HCT116 (cell line): ENCODE measurements around the gene TMEM209. TPM values are rescaled to one million over a fixed set of nuclear protein-coding genes. Genes with fewer than 3 reads are reported as not detected.

Experiments used
- ATAC-seq: fragments of 200-7000 bp; cut with Tn5 transposase; 2 replicates; pipeline ENCODE4 v1.9.1; 2020; ENCODE audit warnings: mild to moderate bottlenecking, moderate library complexity
- BruUV-seq: library from RNA; stranded (reverse); fragments of 400-500 nt; replicated peaks from 2 replicates; lab custom pipeline; 2021; lab: Mats Ljungman, UMichigan
- CTCF ChIA-PET: fragments of 300-600 bp; sonication (Branson Sonifier 250); formaldehyde crosslinking; loops from one replicate; lab custom pipeline; 2021; ENCODE audit warnings: antibody characterized with exemption; lab: Charles Lee
- POLR2A ChIA-PET: fragments of 300-600, 350-600 bp; sonication (Branson Sonifier 250); formaldehyde crosslinking; loops from one replicate; lab custom pipeline; 2021; ENCODE audit warnings: antibody characterized with exemption; lab: Charles Lee
- RAD21 ChIA-PET, 2 experiments: fragments of 300-600 bp; sonication (Branson Sonifier 250); formaldehyde crosslinking; loops; one replicate each; lab custom pipeline; 2023; ENCODE audit warnings: low total read pairs in 2 of 2; ENCODE audit not compliant: uncharacterized antibody in 2 of 2, unreplicated experiment in 2 of 2, low non-redundant PET in 1 of 2; lab: Charles Lee
- DNase-seq: peaks from one replicate; pipeline ENCODE4 v3.0.0-alpha.2; 2010; ENCODE audit warnings: low read depth, low spot score
- H2AFZ ChIP-seq: fragments of 200-600 bp; shearing (Covaris generic), sonication (generic); 2 replicates; pipeline ENCODE4 v1.6.1; 2017; ENCODE audit warnings: low read depth, mixed run types, mixed read lengths, antibody characterized with exemption, low read length; ENCODE audit not compliant: poor library complexity, severe bottlenecking
- H3K27ac ChIP-seq: 2 replicates; pipeline ENCODE4 v1.5.1; 2012; ENCODE audit warnings: low read depth, low read length
- H3K27me3 ChIP-seq: fragments of 200-600 bp; sonication (generic); 2 replicates; pipeline ENCODE4 v1.6.1; 2016; ENCODE audit warnings: mixed run types, low read length, mixed read lengths; ENCODE audit not compliant: insufficient read depth
- H3K36me3 ChIP-seq, 2 experiments: fragments of 200-500 bp in 1 of 2; fragments of 200-600 bp in 1 of 2; sonication (Bioruptor generic) in 1 of 2; sonication (generic) in 1 of 2; 2 replicates each; pipeline versions ENCODE4 v1.5.1 to v1.6.1; 2014 to 2016; ENCODE audit warnings: low read length in 2 of 2, inconsistent platforms in 1 of 2, mixed read lengths in 1 of 2, mixed run types in 1 of 2; ENCODE audit not compliant: insufficient read depth in 2 of 2, control insufficient read depth in 1 of 2
- H3K4me1 ChIP-seq, 2 experiments: fragments of 200-600 bp in 1 of 2; sonication (generic) in 1 of 2; 2 replicates each; pipeline versions ENCODE4 v1.5.1 to v1.6.1; 2012 to 2017; ENCODE audit warnings: low read length in 2 of 2, inconsistent platforms in 1 of 2, mild to moderate bottlenecking in 1 of 2, mixed read lengths in 1 of 2, mixed run types in 1 of 2, moderate library complexity in 1 of 2; ENCODE audit not compliant: insufficient read depth in 2 of 2, control insufficient read depth in 1 of 2
- H3K4me2 ChIP-seq: fragments of 200-600 bp; sonication (generic); 2 replicates; pipeline ENCODE4 v1.6.1; 2017; ENCODE audit warnings: mixed run types, low read length, mixed read lengths
- H3K4me3 ChIP-seq, 2 experiments: fragments of 200-600 bp in 1 of 2; sonication (generic) in 1 of 2; replicated peaks in 1 of 2; 2 replicates each; pipeline ENCODE4 v1.5.1; 2011 to 2016; ENCODE audit warnings: low read length in 2 of 2, control low read depth in 1 of 2, low read depth in 1 of 2, mild to moderate bottlenecking in 1 of 2, mixed read lengths in 1 of 2, mixed run types in 1 of 2
- H3K79me2 ChIP-seq: fragments of 200-600 bp; sonication (generic); 2 replicates; pipeline ENCODE4 v1.6.1; 2017; ENCODE audit warnings: mild to moderate bottlenecking, mixed run types, low read length, moderate library complexity, mixed read lengths; ENCODE audit not compliant: insufficient read depth
- H3K9ac ChIP-seq: fragments of 200-600 bp; sonication (generic); 2 replicates; pipeline ENCODE4 v1.6.1; 2016; ENCODE audit warnings: low read length, mixed read lengths
- H3K9me2 ChIP-seq: fragments of 200-600 bp; sonication (generic), shearing (Covaris generic); 2 replicates; pipeline ENCODE4 v1.6.1; 2017; ENCODE audit warnings: mixed run types, mild to moderate bottlenecking, moderate library complexity; ENCODE audit not compliant: insufficient read depth
- H3K9me3 ChIP-seq, 2 experiments: fragments of 200-500 bp in 1 of 2; fragments of 200-600 bp in 1 of 2; sonication (Bioruptor generic) in 1 of 2; sonication (generic) in 1 of 2; 2 replicates each; pipeline ENCODE4 v1.6.1; 2014 to 2017; ENCODE audit warnings: low read length in 2 of 2, mixed read lengths in 2 of 2, inconsistent platforms in 1 of 2, low read depth in 1 of 2, mild to moderate bottlenecking in 1 of 2, mixed run types in 1 of 2, moderate library complexity in 1 of 2; ENCODE audit not compliant: control insufficient read depth in 1 of 2, insufficient read depth in 1 of 2
- H4K20me1 ChIP-seq: fragments of 200-600 bp; sonication (generic), shearing (Covaris generic); 2 replicates; pipeline ENCODE4 v1.6.1; 2017; ENCODE audit warnings: mixed run types, mild to moderate bottlenecking, moderate library complexity; ENCODE audit not compliant: insufficient read depth
- CBX3 ChIP-seq: IDR thresholded peaks from 2 replicates; pipeline ENCODE4 v1.6.1; 2012; ENCODE audit warnings: low read depth
- EGR1 ChIP-seq: IDR thresholded peaks from 2 replicates; pipeline ENCODE4 v1.6.1; 2012; ENCODE audit warnings: low read depth
- EZH2 ChIP-seq: fragments of 200-600 bp; sonication (generic); IDR thresholded peaks from 2 replicates; pipeline ENCODE4 v1.6.1; 2017; ENCODE audit warnings: antibody characterized with exemption, mixed run types
- EZH2phosphoT487 ChIP-seq: fragments of 200-600 bp; IDR thresholded peaks from 2 replicates; pipeline ENCODE4 v1.6.1; 2018; ENCODE audit warnings: antibody characterized with exemption, borderline replicate concordance
- JUND ChIP-seq: IDR thresholded peaks from 2 replicates; pipeline ENCODE4 v1.6.1; 2012
- POLR2A ChIP-seq: IDR thresholded peaks from 2 replicates; pipeline ENCODE4 v1.7.0; 2011; ENCODE audit warnings: borderline replicate concordance; ENCODE audit not compliant: insufficient read depth, insufficient read length; ENCODE audit errors: extremely low read depth
- RAD21 ChIP-seq: IDR thresholded peaks from 2 replicates; pipeline ENCODE4 v1.6.1; 2012; ENCODE audit warnings: low read depth, mild to moderate bottlenecking
- SIN3A ChIP-seq: IDR thresholded peaks from 2 replicates; pipeline ENCODE4 v1.6.1; 2012; ENCODE audit warnings: low read depth
- SP1 ChIP-seq: IDR thresholded peaks from 2 replicates; pipeline ENCODE4 v1.6.1; 2012; ENCODE audit warnings: low read depth
- SRF ChIP-seq: IDR thresholded peaks from 2 replicates; pipeline ENCODE4 v1.6.1; 2012; ENCODE audit warnings: low read depth
- TCF7L2 ChIP-seq: IDR thresholded peaks from 2 replicates; pipeline ENCODE4 v1.7.0; 2011; ENCODE audit warnings: borderline replicate concordance, inconsistent platforms; ENCODE audit not compliant: insufficient read depth, insufficient read length; ENCODE audit errors: extremely low read depth
- YY1 ChIP-seq: IDR thresholded peaks from 2 replicates; pipeline ENCODE4 v1.6.1; 2011; ENCODE audit warnings: low read length, low read depth, moderate library complexity, mild to moderate bottlenecking; ENCODE audit not compliant: insufficient replicate concordance; ENCODE audit errors: extremely low read depth
- ZBTB33 ChIP-seq: IDR thresholded peaks from 2 replicates; pipeline ENCODE4 v1.6.1; 2011; ENCODE audit warnings: mild to moderate bottlenecking, low read length, moderate library complexity; ENCODE audit not compliant: insufficient replicate concordance; ENCODE audit errors: extremely low read depth
- ZFX ChIP-seq: fragments of 450-650 bp; IDR thresholded peaks from 2 replicates; pipeline ENCODE4 v1.6.1; 2017
- intact Hi-C: fragments of 100-400 bp; cut with micrococcal nuclease; formaldehyde crosslinking; loops from 2 replicates; pipeline ENCODE4 v1.10.0; 2022
- total RNA-seq: library from RNA; stranded (reverse); gene quantifications from one replicate; pipeline ENCODE4 v1.2.1, GENCODE V29; 2021; ENCODE audit not compliant: unreplicated experiment
- TF ChIP-seq, protein P1 (sequence below): IDR thresholded peaks from 2 replicates; pipeline ENCODE4 v1.6.1; 2012
- TF ChIP-seq, protein P2 (sequence below): IDR thresholded peaks from 2 replicates; pipeline ENCODE4 v1.6.1; 2012; ENCODE audit warnings: low read depth

The TMEM209 gene
- total RNA-seq, 1 experiment from 2014 or later, result 35.8 TPM

- H4K20me1 ChIP-seq, result no peaks in the 10 kb centered on the region
- BruUV-seq, result no TSS peak
- TF ChIP-seq RAD21 (no peak), JUND (no peak), EGR1 (no peak), CBX3 (no peak), ZBTB33 (no peak), TCF7L2 (no peak), ZFX (no peak), EZH2phosphoT487 (no peak), EZH2 (no peak), SIN3A (no peak), POLR2A (no peak), SRF (no peak), SP1 (no peak), YY1 (no peak)
- TF ChIP-seq, protein P1, sequence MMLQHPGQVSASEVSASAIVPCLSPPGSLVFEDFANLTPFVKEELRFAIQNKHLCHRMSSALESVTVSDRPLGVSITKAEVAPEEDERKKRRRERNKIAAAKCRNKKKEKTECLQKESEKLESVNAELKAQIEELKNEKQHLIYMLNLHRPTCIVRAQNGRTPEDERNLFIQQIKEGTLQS, result no peak
- TF ChIP-seq, protein P2, sequence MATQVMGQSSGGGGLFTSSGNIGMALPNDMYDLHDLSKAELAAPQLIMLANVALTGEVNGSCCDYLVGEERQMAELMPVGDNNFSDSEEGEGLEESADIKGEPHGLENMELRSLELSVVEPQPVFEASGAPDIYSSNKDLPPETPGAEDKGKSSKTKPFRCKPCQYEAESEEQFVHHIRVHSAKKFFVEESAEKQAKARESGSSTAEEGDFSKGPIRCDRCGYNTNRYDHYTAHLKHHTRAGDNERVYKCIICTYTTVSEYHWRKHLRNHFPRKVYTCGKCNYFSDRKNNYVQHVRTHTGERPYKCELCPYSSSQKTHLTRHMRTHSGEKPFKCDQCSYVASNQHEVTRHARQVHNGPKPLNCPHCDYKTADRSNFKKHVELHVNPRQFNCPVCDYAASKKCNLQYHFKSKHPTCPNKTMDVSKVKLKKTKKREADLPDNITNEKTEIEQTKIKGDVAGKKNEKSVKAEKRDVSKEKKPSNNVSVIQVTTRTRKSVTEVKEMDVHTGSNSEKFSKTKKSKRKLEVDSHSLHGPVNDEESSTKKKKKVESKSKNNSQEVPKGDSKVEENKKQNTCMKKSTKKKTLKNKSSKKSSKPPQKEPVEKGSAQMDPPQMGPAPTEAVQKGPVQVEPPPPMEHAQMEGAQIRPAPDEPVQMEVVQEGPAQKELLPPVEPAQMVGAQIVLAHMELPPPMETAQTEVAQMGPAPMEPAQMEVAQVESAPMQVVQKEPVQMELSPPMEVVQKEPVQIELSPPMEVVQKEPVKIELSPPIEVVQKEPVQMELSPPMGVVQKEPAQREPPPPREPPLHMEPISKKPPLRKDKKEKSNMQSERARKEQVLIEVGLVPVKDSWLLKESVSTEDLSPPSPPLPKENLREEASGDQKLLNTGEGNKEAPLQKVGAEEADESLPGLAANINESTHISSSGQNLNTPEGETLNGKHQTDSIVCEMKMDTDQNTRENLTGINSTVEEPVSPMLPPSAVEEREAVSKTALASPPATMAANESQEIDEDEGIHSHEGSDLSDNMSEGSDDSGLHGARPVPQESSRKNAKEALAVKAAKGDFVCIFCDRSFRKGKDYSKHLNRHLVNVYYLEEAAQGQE, result no peak
- POLR2A ChIA-PET, result interaction anchor here (1.2 kb wide), 1 partner anchor 12 kb away, joined by 3 read pairs; no protein-coding TSS in a partner anchor
- RAD21 ChIA-PET, result no interaction called here
- no peak for ATAC-seq
- no peaks in the 10 kb centered on the region for H3K27me3 ChIP-seq
- H3K4me3 ChIP-seq, result no peak overlapping the region
- no peak overlapping the region for H3K9ac ChIP-seq
- no peaks in the 10 kb centered on the region for H3K9me3 ChIP-seq
- CTCF ChIA-PET, result no interaction called here
- H3K79me2 ChIP-seq, result no peaks in the 10 kb centered on the region
- H2AFZ ChIP-seq, result no peak overlapping the region
- peaks cover 0 to 8% of the 10 kb centered on the region in 2 experiments; a peak in 2 of 4 replicates for H3K4me1 ChIP-seq
- no peaks in the 10 kb centered on the region for H3K9me2 ChIP-seq
- no peak overlapping the region for H3K4me2 ChIP-seq
- no peak overlapping the region for H3K27ac ChIP-seq
- intact Hi-C loops, result no loop called here
- no peak for DNase-seq
- peaks cover 6 to 9% of the 10 kb centered on the region in 2 experiments; a peak in 2 of 4 replicates for H3K36me3 ChIP-seq
These were observed 70.5 kb downstream of the TMEM209 start for GRCh38 chr7:130134726-130135125.
